PC-9 (cell line): ENCODE data around the gene DSG1. TPM values are rescaled to one million over a fixed set of nuclear protein-coding genes. Genes with fewer than 3 reads are reported as not detected.
A peak's percentile ranks its signal among the peaks of the same experiment; 100 is the strongest.

Experiments
- BruUV-seq: library from RNA; stranded (reverse); fragments of 400-500 nt; replicated peaks from 2 replicates; lab custom pipeline; 2021; lab: Mats Ljungman, UMichigan
- CTCF ChIA-PET: fragments of 300-600 bp; sonication (Branson Sonifier 250); formaldehyde crosslinking; loops from one replicate; lab custom pipeline; 2022; ENCODE audit warnings: antibody characterized with exemption; lab: Charles Lee
- POLR2A ChIA-PET: fragments of 300-600 bp; sonication (Branson Sonifier 250); formaldehyde crosslinking; loops from one replicate; lab custom pipeline; 2022; ENCODE audit warnings: antibody characterized with exemption; ENCODE audit not compliant: unreplicated experiment; lab: Charles Lee
- DNase-seq, 2 experiments: peaks; one replicate each; pipeline versions ENCODE4 v3.0.0 to v3.0.0-alpha.2; 2015 to 2022; ENCODE audit warnings: mixed read lengths in 1 of 2
- H2AFZ ChIP-seq: fragments of 200-600 bp; sonication (generic); 2 replicates; pipeline ENCODE4 v1.8.1; 2017; ENCODE audit warnings: antibody characterized with exemption
- H3F3A ChIP-seq: fragments of 200-600 bp; sonication (generic); 2 replicates; pipeline ENCODE4 v1.8.1; 2017; ENCODE audit warnings: antibody characterized with exemption, mild to moderate bottlenecking, low read depth; ENCODE audit not compliant: insufficient read depth
- H3K27ac ChIP-seq: fragments of 200-600 bp; sonication (generic); 2 replicates; pipeline ENCODE4 v1.6.1; 2016; ENCODE audit warnings: mixed run types
- H3K27me3 ChIP-seq: fragments of 200-600 bp; sonication (generic); 2 replicates; pipeline ENCODE4 v1.6.1; 2016; ENCODE audit warnings: low read depth, mixed run types; ENCODE audit not compliant: insufficient read depth
- H3K36me3 ChIP-seq: fragments of 200-600 bp; sonication (generic); 2 replicates; pipeline ENCODE4 v1.6.1; 2016; ENCODE audit warnings: low read depth, mixed run types
- H3K4me1 ChIP-seq: fragments of 200-600 bp; sonication (generic); replicated peaks from 2 replicates; pipeline ENCODE4 v1.6.1; 2016; ENCODE audit warnings: mixed run types; ENCODE audit not compliant: insufficient read depth
- H3K4me2 ChIP-seq: fragments of 200-600 bp; sonication (generic); 2 replicates; pipeline ENCODE4 v1.6.1; 2017; ENCODE audit warnings: mixed run types
- H3K4me3 ChIP-seq: fragments of 200-600 bp; sonication (generic); 2 replicates; pipeline ENCODE4 v1.6.1; 2016; ENCODE audit warnings: mixed run types
- H3K79me2 ChIP-seq: fragments of 200-600 bp; sonication (generic); 2 replicates; pipeline ENCODE4 v1.6.1; 2017; ENCODE audit warnings: low read depth, mixed run types
- H3K9me2 ChIP-seq: fragments of 200-600 bp; sonication (generic); 2 replicates; pipeline ENCODE4 v1.8.1; 2017; ENCODE audit warnings: mild to moderate bottlenecking; ENCODE audit not compliant: insufficient read depth
- H3K9me3 ChIP-seq: fragments of 200-600 bp; sonication (generic); 2 replicates; pipeline ENCODE4 v1.8.1; 2016; ENCODE audit warnings: low read depth; ENCODE audit not compliant: insufficient read depth
- H4K20me1 ChIP-seq: fragments of 200-600 bp; sonication (generic); 2 replicates; pipeline ENCODE4 v1.8.1; 2017; ENCODE audit not compliant: insufficient read depth
- CTCF ChIP-seq: fragments of 200-600 bp; sonication (generic); conservative IDR thresholded peaks from 2 replicates; pipeline ENCODE4 v1.6.1; 2017; ENCODE audit warnings: mixed run types, antibody characterized with exemption, mild to moderate bottlenecking, moderate library complexity
- EZH2 ChIP-seq: fragments of 200-600 bp; sonication (generic); IDR thresholded peaks from 2 replicates; pipeline ENCODE4 v1.8.0; 2017; ENCODE audit warnings: antibody characterized with exemption, low read depth
- intact Hi-C: fragments of 100-400 bp; cut with micrococcal nuclease; formaldehyde crosslinking; loops from one replicate; pipeline ENCODE4 v1.10.0; 2022; ENCODE audit not compliant: unreplicated experiment
- total RNA-seq: library from RNA; stranded (reverse); gene quantifications from 2 replicates; pipeline ENCODE4 v1.2.3, GENCODE V29; 2021

The DSG1 gene
- total RNA-seq, 1 experiment from 2014 or later, result not detected

- CTCF ChIA-PET, result no interaction called here
- Histone ChIP-seq H3K4me2 (peak overlapping the region; percentile 27; the same call in 1 of the 2 replicates), H3K27me3 (no peaks in the 10 kb centered on the region), H2AFZ (no peak overlapping the region), H3K9me2 (no peaks in the 10 kb centered on the region), H3K4me1 (peaks cover 28% of the 10 kb centered on the region), H3K4me3 (no peak overlapping the region), H3K27ac (peak overlapping the region; percentile 54), H3K79me2 (no peaks in the 10 kb centered on the region), H3F3A (peaks cover 5% of the 10 kb centered on the region; the same call in 1 of the 2 replicates), H3K9me3 (no peaks in the 10 kb centered on the region), H4K20me1 (no peaks in the 10 kb centered on the region), H3K36me3 (no peaks in the 10 kb centered on the region)
- DNase-seq, result peak in 1 of 2 experiments; percentile 10
- POLR2A ChIA-PET, result no interaction called here
- BruUV-seq, result no TSS peak
- TF ChIP-seq CTCF, result no peak
- TF ChIP-seq EZH2, result no peak
- intact Hi-C loops, result loop anchor here (2.0 kb wide), 2 partner anchors 33 to 69 kb away; no protein-coding TSS in a partner anchor
These were observed 42.1 kb upstream of the DSG1 start for GRCh38 chr18:31275722-31276463.

GRCh38 chr18:31278609-31279071, 39.3 kb upstream of the DSG1 start:
- no peak overlapping the region for H3K4me2 ChIP-seq
- BruUV-seq, result no TSS peak

GRCh38 chr18:31280502-31280901, 37.5 kb upstream of the DSG1 start:
- intact Hi-C loops, result no loop called here
- no TSS peak for BruUV-seq
- POLR2A ChIA-PET, result no interaction called here

More at GRCh38 chr18:31278609-31279071, 39.3 kb upstream of the DSG1 start:
- H3F3A ChIP-seq, result peaks cover 5% of the 10 kb centered on the region; the same call in 1 of the 2 replicates
- H3K9me3 ChIP-seq, result no peaks in the 10 kb centered on the region
- H3K79me2 ChIP-seq, result no peaks in the 10 kb centered on the region
- DNase-seq, result no peak
- H3K4me3 ChIP-seq, result no peak overlapping the region
- H3K4me1 ChIP-seq, result peaks cover 28% of the 10 kb centered on the region
- no peak overlapping the region for H2AFZ ChIP-seq
- no peaks in the 10 kb centered on the region for H3K27me3 ChIP-seq
- H3K9me2 ChIP-seq, result no peaks in the 10 kb centered on the region
- no peak overlapping the region for H3K27ac ChIP-seq
- ChIA-PET CTCF (no interaction called here), POLR2A (no interaction called here)
- no peaks in the 10 kb centered on the region for H4K20me1 ChIP-seq
- no peaks in the 10 kb centered on the region for H3K36me3 ChIP-seq
- TF ChIP-seq CTCF (no peak), EZH2 (no peak)
- intact Hi-C loops, result no loop called here

More at GRCh38 chr18:31280502-31280901, 37.5 kb upstream of the DSG1 start:
- H3K4me3 ChIP-seq, result no peak overlapping the region
- H3K79me2 ChIP-seq, result no peaks in the 10 kb centered on the region
- no peaks in the 10 kb centered on the region for H3K27me3 ChIP-seq
- TF ChIP-seq CTCF (no peak), EZH2 (no peak)
- no peak overlapping the region for H3K27ac ChIP-seq
- H3K9me2 ChIP-seq, result no peaks in the 10 kb centered on the region
- no peaks in the 10 kb centered on the region for H4K20me1 ChIP-seq
- H3K9me3 ChIP-seq, result no peaks in the 10 kb centered on the region
- H3K4me1 ChIP-seq, result peaks cover 9% of the 10 kb centered on the region
- peaks cover 3% of the 10 kb centered on the region; the same call in 1 of the 2 replicates for H3F3A ChIP-seq
- no peak overlapping the region for H3K4me2 ChIP-seq
- CTCF ChIA-PET, result no interaction called here
- no peak overlapping the region for H2AFZ ChIP-seq
- no peak for DNase-seq
- no peaks in the 10 kb centered on the region for H3K36me3 ChIP-seq
